IMR-90 (cell line): ENCODE measurements around the gene C1QTNF5. TPM values are rescaled to one million over a fixed set of nuclear protein-coding genes. Genes with fewer than 3 reads are reported as not detected.

Experiments used
- ATAC-seq: fragments of 200-7000 bp; cut with Tn5 transposase; 2 replicates; pipeline ENCODE4 v1.9.1; 2020; ENCODE audit warnings: low read depth, mild to moderate bottlenecking, moderate library complexity
- BruUV-seq: library from RNA; stranded (reverse); fragments of 400-500 nt; replicated peaks from 2 replicates; lab custom pipeline; 2021; lab: Mats Ljungman, UMichigan
- CTCF ChIA-PET: fragments of 300-600 bp; formaldehyde crosslinking; extraction: SDS; loops from one replicate; lab custom pipeline; 2021; ENCODE audit warnings: antibody characterized with exemption; lab: Yijun Ruan, JAX
- POLR2A ChIA-PET: fragments of 300-600 bp; sonication (Branson Sonifier 250); formaldehyde crosslinking; loops from one replicate; lab custom pipeline; 2022; ENCODE audit warnings: antibody characterized with exemption; ENCODE audit not compliant: unreplicated experiment; lab: Charles Lee
- DNase-seq: peaks from one replicate; pipeline ENCODE4 v3.0.0; 2013
- H2AFZ ChIP-seq: replicated peaks from 2 replicates; pipeline ENCODE3; 2013; ENCODE audit warnings: low read length, mild to moderate bottlenecking; ENCODE audit not compliant: poor library complexity
- H2AK5ac ChIP-seq: 2 replicates; pipeline ENCODE4 v1.6.1; 2013; ENCODE audit warnings: low read depth, low read length, inconsistent platforms
- H2AK9ac ChIP-seq: replicated peaks from 2 replicates; pipeline ENCODE3; 2013; ENCODE audit warnings: mild to moderate bottlenecking, low read depth, low read length, moderate library complexity; ENCODE audit not compliant: poor library complexity
- H2BK120ac ChIP-seq: 2 replicates; pipeline ENCODE4 v1.6.1; 2013; ENCODE audit warnings: low read depth, low read length, inconsistent platforms
- H2BK15ac ChIP-seq: 3 replicates; pipeline ENCODE4 v1.6.1; 2013; ENCODE audit warnings: low read depth, low read length, inconsistent platforms
- H2BK20ac ChIP-seq: 2 replicates; pipeline ENCODE4 v1.6.1; 2013; ENCODE audit warnings: low read depth, mild to moderate bottlenecking, inconsistent platforms, low read length, moderate library complexity
- H2BK5ac ChIP-seq: 2 replicates; pipeline ENCODE4 v1.6.1; 2013; ENCODE audit warnings: mild to moderate bottlenecking, low read depth, low read length, inconsistent platforms; ENCODE audit not compliant: poor library complexity, severe bottlenecking
- H3K14ac ChIP-seq: replicated peaks from 2 replicates; pipeline ENCODE4 v1.6.1; 2013; ENCODE audit warnings: low read depth, low read length, inconsistent platforms
- H3K18ac ChIP-seq: 2 replicates; pipeline ENCODE4 v1.6.1; 2013; ENCODE audit warnings: low read depth, low read length, control low read depth
- H3K23ac ChIP-seq: 2 replicates; pipeline ENCODE4 v1.6.1; 2013; ENCODE audit warnings: low read depth, low read length, inconsistent platforms
- H3K27ac ChIP-seq: 2 replicates; pipeline ENCODE4 v1.5.1; 2013; ENCODE audit warnings: mild to moderate bottlenecking, control low read depth, low read length; ENCODE audit not compliant: insufficient read depth
- H3K27me3 ChIP-seq: 2 replicates; pipeline ENCODE4 v1.6.1; 2013; ENCODE audit warnings: low read length; ENCODE audit not compliant: control insufficient read depth, insufficient read depth
- H3K36me3 ChIP-seq: 2 replicates; pipeline ENCODE4 v1.6.1; 2013; ENCODE audit warnings: low read length, mixed read lengths; ENCODE audit not compliant: control insufficient read depth, insufficient read depth
- H3K4ac ChIP-seq: 2 replicates; pipeline ENCODE4 v1.6.1; 2013; ENCODE audit warnings: low read depth, low read length, inconsistent platforms
- H3K4me1 ChIP-seq: 2 replicates; pipeline ENCODE4 v1.6.1; 2013; ENCODE audit warnings: low read length, mixed read lengths; ENCODE audit not compliant: control insufficient read depth, insufficient read depth
- H3K4me2 ChIP-seq: 2 replicates; pipeline ENCODE4 v1.6.1; 2013; ENCODE audit warnings: low read depth, mild to moderate bottlenecking, control low read depth, low read length, moderate library complexity
- H3K4me3 ChIP-seq: 2 replicates; pipeline ENCODE4 v1.5.1; 2013; ENCODE audit warnings: low read depth, mild to moderate bottlenecking, control low read depth, low read length, moderate library complexity; ENCODE audit not compliant: insufficient read depth
- H3K56ac ChIP-seq: 2 replicates; pipeline ENCODE4 v1.6.1; 2013; ENCODE audit warnings: low read length, inconsistent platforms; ENCODE audit not compliant: insufficient read depth; ENCODE audit errors: extremely low read depth
- H3K79me1 ChIP-seq, 2 experiments: 2 replicates each; pipeline ENCODE4 v1.6.1; 2013; ENCODE audit warnings: low read length in 2 of 2, inconsistent platforms in 1 of 2, low read depth in 1 of 2
- H3K9ac ChIP-seq: 2 replicates; pipeline ENCODE4 v1.6.1; 2013; ENCODE audit warnings: low read depth, low read length, control low read depth
- H3K9me1 ChIP-seq: 2 replicates; pipeline ENCODE4 v1.6.1; 2013; ENCODE audit warnings: low read length, inconsistent platforms; ENCODE audit not compliant: insufficient read depth
- H3K9me3 ChIP-seq: 2 replicates; pipeline ENCODE4 v1.6.1; 2013; ENCODE audit warnings: low read length; ENCODE audit not compliant: control insufficient read depth, insufficient read depth
- H4K20me1 ChIP-seq: 2 replicates; pipeline ENCODE4 v1.6.1; 2013; ENCODE audit warnings: low read length, inconsistent platforms; ENCODE audit not compliant: insufficient read depth
- H4K5ac ChIP-seq: 2 replicates; pipeline ENCODE4 v1.6.1; 2013; ENCODE audit warnings: mild to moderate bottlenecking, low read depth, low read length, control low read depth
- H4K8ac ChIP-seq, 2 experiments: 2 replicates each; pipeline ENCODE4 v1.6.1; 2013; ENCODE audit warnings: low read depth in 2 of 2, low read length in 2 of 2, control low read depth in 1 of 2, inconsistent platforms in 1 of 2
- H4K91ac ChIP-seq: 2 replicates; pipeline ENCODE4 v1.6.1; 2013; ENCODE audit warnings: low read depth, low read length, inconsistent platforms; ENCODE audit not compliant: insufficient read depth
- BHLHE40 ChIP-seq: fragments of 150-350 bp; IDR thresholded peaks from 2 replicates; pipeline ENCODE4 v1.6.1; 2016; ENCODE audit warnings: mild to moderate bottlenecking, low read depth, low read length
- CEBPB ChIP-seq: IDR thresholded peaks from 2 replicates; pipeline ENCODE4 v1.6.1; 2012; ENCODE audit warnings: low read depth, low read length, improper control_type of control experiment
- CHD1 ChIP-seq: IDR thresholded peaks from 2 replicates; pipeline ENCODE4 v1.6.1; 2012; ENCODE audit warnings: low read depth, low read length, improper control_type of control experiment
- ELK1 ChIP-seq: fragments of 150-350 bp; IDR thresholded peaks from 2 replicates; pipeline ENCODE4 v1.6.1; 2016; ENCODE audit warnings: low read depth, mild to moderate bottlenecking, low read length, moderate library complexity, borderline replicate concordance
- FOS ChIP-seq: fragments of 150-350 bp; IDR thresholded peaks from 2 replicates; pipeline ENCODE4 v1.6.1; 2016; ENCODE audit warnings: low read depth, low read length
- MAFK ChIP-seq: IDR thresholded peaks from 2 replicates; pipeline ENCODE4 v1.6.1; 2012; ENCODE audit warnings: low read depth, low read length, improper control_type of control experiment
- MAZ ChIP-seq: IDR thresholded peaks from 2 replicates; pipeline ENCODE4 v1.6.1; 2012; ENCODE audit warnings: low read depth, mild to moderate bottlenecking, low read length, improper control_type of control experiment, moderate library complexity, borderline replicate concordance
- MXI1 ChIP-seq: IDR thresholded peaks from 2 replicates; pipeline ENCODE4 v1.6.1; 2012; ENCODE audit warnings: low read depth, mild to moderate bottlenecking, low read length, moderate library complexity, borderline replicate concordance
- NFE2L2 ChIP-seq: fragments of 150-350 bp; IDR thresholded peaks from 2 replicates; pipeline ENCODE4 v1.6.1; 2016; ENCODE audit warnings: low read depth, mild to moderate bottlenecking, low read length
- POLR2A ChIP-seq: IDR thresholded peaks from 2 replicates; pipeline ENCODE4 v1.6.1; 2012; ENCODE audit warnings: mild to moderate bottlenecking, low read depth, low read length
- RAD21 ChIP-seq: IDR thresholded peaks from 2 replicates; pipeline ENCODE4 v1.6.1; 2012; ENCODE audit warnings: low read length, improper control_type of control experiment
- RCOR1 ChIP-seq: IDR thresholded peaks from 2 replicates; pipeline ENCODE4 v1.6.1; 2012; ENCODE audit warnings: mild to moderate bottlenecking, low read length, improper control_type of control experiment; ENCODE audit not compliant: insufficient replicate concordance
- RFX5 ChIP-seq: IDR thresholded peaks from 2 replicates; pipeline ENCODE4 v1.8.0; 2012; ENCODE audit warnings: low read depth, mild to moderate bottlenecking, low read length, moderate library complexity
- SMC3 ChIP-seq: fragments of 150-350 bp; IDR thresholded peaks from 2 replicates; pipeline ENCODE4 v1.6.1; 2016; ENCODE audit warnings: low read depth, mild to moderate bottlenecking, antibody characterized with exemption, low read length, moderate library complexity
- WGBS, 2 experiments: methylation state at CpG; one replicate each; pipeline versions ENCODE4 v1.1.5 to v1.1.7; 2013; ENCODE audit warnings: missing lambda C conversion rate in 2 of 2; ENCODE audit not compliant: insufficient read length in 1 of 2; ENCODE audit errors: extremely low coverage in 2 of 2; 5-methylcytosine and 5-hydroxymethylcytosine counted together
- dilution Hi-C: fragments of 300-500 bp; cut with HindIII; formaldehyde crosslinking; loops from one replicate; pipeline ENCODE4 v1.14.3; 2018; ENCODE audit warnings: low sequenced_read_pairs; ENCODE audit not compliant: unreplicated experiment
- in situ Hi-C: fragments of 300-500 bp; cut with MboI; formaldehyde crosslinking; loops from 3 replicates; pipeline ENCODE4 v1.14.3; 2019; ENCODE audit warnings: low sequenced_read_pairs, inconsistent platforms, mixed read lengths
- intact Hi-C: fragments of 100-400 bp; cut with micrococcal nuclease; formaldehyde crosslinking; loops from 2 replicates; pipeline ENCODE4 v1.10.0; 2022
- polyA plus RNA-seq, 3 experiments: library from polyadenylated mRNA; depleted of rRNA; stranded (reverse); fragments of >200 nt; gene quantifications; 2 replicates each; pipeline ENCODE4 v1.2.3, GENCODE V29; 2012; ENCODE audit warnings: low replicate concordance in 1 of 3
- total RNA-seq: library from RNA; depleted of rRNA; stranded (reverse); fragments of >200 nt; gene quantifications from 2 replicates; pipeline ENCODE4 v1.2.3, GENCODE V29; 2012
- TF ChIP-seq, protein P1 (sequence below): conservative IDR thresholded peaks from 2 replicates; pipeline ENCODE4 v1.5.1; 2012; ENCODE audit warnings: mild to moderate bottlenecking, low read depth, low read length, improper control_type of control experiment
- TF ChIP-seq, protein P2 (sequence below): fragments of 150-350 bp; IDR thresholded peaks from 2 replicates; pipeline ENCODE4 v1.6.1; 2017; ENCODE audit warnings: mild to moderate bottlenecking, antibody characterized with exemption, low read length, low read depth

Gene C1QTNF5
- total and polyA plus RNA-seq, 2 of the 4 experiments (the other 2 are of a cell fraction) = 2.0 to 5.4 TPM

DNA sequence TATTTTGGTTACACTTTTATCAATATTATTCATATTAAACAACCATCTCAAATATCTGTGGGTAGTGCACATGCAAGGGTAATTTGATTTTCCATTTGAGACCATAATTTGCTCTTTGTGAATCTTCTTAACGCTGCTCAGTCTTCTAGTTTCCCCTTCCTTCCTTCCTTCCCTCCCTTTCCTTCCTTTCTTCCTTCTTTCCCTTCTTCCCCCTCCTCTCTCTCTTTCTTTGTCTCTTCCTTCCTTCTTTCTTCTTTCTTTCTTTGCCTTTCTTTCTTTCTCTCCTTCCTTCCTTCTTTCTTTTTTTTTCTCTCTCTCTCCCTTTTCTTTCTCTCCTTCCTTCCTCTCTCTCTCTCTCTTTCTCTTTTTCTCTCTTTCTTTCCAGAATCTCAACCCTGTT is 10.4 kb downstream of the C1QTNF5 start:
- CTCF ChIA-PET = no interaction called here

More for the DNA sequence above, 10.4 kb downstream of the C1QTNF5 start:
- H3K36me3 ChIP-seq = no peaks in the 10 kb centered on the region
- no peak overlapping the region for H3K4me2 ChIP-seq
- no CpG with 5 or more reads among the region's 1 CpG for WGBS, 2 experiments
- H4K5ac ChIP-seq = no peak overlapping the region
- no peak overlapping the region for H2BK20ac ChIP-seq
- H4K91ac ChIP-seq = no peak overlapping the region
- no peaks in the 10 kb centered on the region for H3K27me3 ChIP-seq
- ATAC-seq (no peak), DNase-seq (no peak)
- H3K9ac ChIP-seq = no peak overlapping the region
- H3K9me3 ChIP-seq = no peaks in the 10 kb centered on the region
- POLR2A ChIA-PET = no interaction called here
- H2BK15ac ChIP-seq = no peak overlapping the region
- H3K56ac ChIP-seq = no peak overlapping the region
- TF ChIP-seq FOS (no peak), MAFK (no peak), POLR2A (no peak), CHD1 (no peak), RCOR1 (no peak), SMC3 (no peak), MXI1 (no peak), BHLHE40 (no peak), ELK1 (no peak), RFX5 (no peak), RAD21 (no peak), CEBPB (no peak), MAZ (no peak), NFE2L2 (no peak)
- TF ChIP-seq, protein P1, sequence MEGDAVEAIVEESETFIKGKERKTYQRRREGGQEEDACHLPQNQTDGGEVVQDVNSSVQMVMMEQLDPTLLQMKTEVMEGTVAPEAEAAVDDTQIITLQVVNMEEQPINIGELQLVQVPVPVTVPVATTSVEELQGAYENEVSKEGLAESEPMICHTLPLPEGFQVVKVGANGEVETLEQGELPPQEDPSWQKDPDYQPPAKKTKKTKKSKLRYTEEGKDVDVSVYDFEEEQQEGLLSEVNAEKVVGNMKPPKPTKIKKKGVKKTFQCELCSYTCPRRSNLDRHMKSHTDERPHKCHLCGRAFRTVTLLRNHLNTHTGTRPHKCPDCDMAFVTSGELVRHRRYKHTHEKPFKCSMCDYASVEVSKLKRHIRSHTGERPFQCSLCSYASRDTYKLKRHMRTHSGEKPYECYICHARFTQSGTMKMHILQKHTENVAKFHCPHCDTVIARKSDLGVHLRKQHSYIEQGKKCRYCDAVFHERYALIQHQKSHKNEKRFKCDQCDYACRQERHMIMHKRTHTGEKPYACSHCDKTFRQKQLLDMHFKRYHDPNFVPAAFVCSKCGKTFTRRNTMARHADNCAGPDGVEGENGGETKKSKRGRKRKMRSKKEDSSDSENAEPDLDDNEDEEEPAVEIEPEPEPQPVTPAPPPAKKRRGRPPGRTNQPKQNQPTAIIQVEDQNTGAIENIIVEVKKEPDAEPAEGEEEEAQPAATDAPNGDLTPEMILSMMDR = no peak
- TF ChIP-seq, protein P2, sequence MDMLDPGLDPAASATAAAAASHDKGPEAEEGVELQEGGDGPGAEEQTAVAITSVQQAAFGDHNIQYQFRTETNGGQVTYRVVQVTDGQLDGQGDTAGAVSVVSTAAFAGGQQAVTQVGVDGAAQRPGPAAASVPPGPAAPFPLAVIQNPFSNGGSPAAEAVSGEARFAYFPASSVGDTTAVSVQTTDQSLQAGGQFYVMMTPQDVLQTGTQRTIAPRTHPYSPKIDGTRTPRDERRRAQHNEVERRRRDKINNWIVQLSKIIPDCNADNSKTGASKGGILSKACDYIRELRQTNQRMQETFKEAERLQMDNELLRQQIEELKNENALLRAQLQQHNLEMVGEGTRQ = no peak
- H3K23ac ChIP-seq = no peak overlapping the region
- dilution Hi-C loops = no loop called here
- no peak overlapping the region for H3K18ac ChIP-seq
- H2AK9ac ChIP-seq = no peak overlapping the region
- intact Hi-C loops = no loop called here
- H3K9me1 ChIP-seq = peaks cover 8% of the 10 kb centered on the region
- H4K20me1 ChIP-seq = no peaks in the 10 kb centered on the region
- no peak overlapping the region for H3K4ac ChIP-seq
- H2AFZ ChIP-seq = no peak overlapping the region
- H3K14ac ChIP-seq = no peak overlapping the region
- H2AK5ac ChIP-seq = no peak overlapping the region
- no peak overlapping the region for H3K4me3 ChIP-seq
- H3K27ac ChIP-seq = no peak overlapping the region
- BruUV-seq = no TSS peak
- H2BK120ac ChIP-seq = no peak overlapping the region
- no peak overlapping the region for H4K8ac ChIP-seq
- in situ Hi-C loops = no loop called here
- H3K4me1 ChIP-seq = peaks cover 3% of the 10 kb centered on the region; the same call in 1 of the 2 replicates
- peaks cover 6 to 8% of the 10 kb centered on the region in 2 experiments; a peak in 3 of 4 replicates for H3K79me1 ChIP-seq
- H2BK5ac ChIP-seq = no peak overlapping the region
